Measurements from ENCODE around the gene CHST9.
"Not testable (repeated sequence)": the region's sequence is repeated elsewhere in the genome, so short reads cannot be mapped to it uniquely, and the experiment has no call there.

The CHST9 gene

DNA sequence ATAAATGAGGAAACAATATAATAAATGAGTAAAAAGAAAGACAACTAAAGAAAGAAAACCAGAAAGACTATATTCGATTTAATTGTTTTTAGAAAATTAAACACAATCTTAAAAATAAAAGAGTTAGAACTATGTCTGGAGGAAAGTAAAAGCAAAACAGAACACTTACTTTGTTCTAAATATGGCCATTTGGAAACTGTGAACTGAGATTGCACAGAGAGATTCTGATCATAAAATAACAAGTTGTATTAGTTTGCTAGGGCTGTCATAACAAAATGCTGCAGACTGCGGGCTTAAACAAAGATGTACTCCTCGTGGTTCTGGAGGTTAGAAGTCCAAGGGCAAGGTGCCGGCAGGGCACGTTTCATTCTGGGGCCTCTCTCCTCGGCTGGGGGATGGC lies 191.5 kb downstream of the CHST9 start:
- H3K36me3 ChIP-seq (ENCODE audit: control insufficient read depth, insufficient read depth, low read length), result no peaks in the 10 kb centered on the region
- H3K4me3 ChIP-seq (ENCODE audit: insufficient read depth, low read depth, low read length, poor library complexity, severe bottlenecking), result no peak overlapping the region
- H3K27ac ChIP-seq (ENCODE audit: insufficient read depth, low read length, poor library complexity, severe bottlenecking), result no peak overlapping the region
- no peaks in the 10 kb centered on the region for H3K4me1 ChIP-seq (ENCODE audit: control insufficient read depth, insufficient read depth, low read length, poor library complexity, severe bottlenecking)
- H3K27me3 ChIP-seq (replicated peaks; ENCODE audit: control insufficient read depth, insufficient read depth, low read length, poor library complexity, severe bottlenecking), result no peaks in the 10 kb centered on the region
- DNase-seq, result no peak
- no peaks in the 10 kb centered on the region for H3K9me3 ChIP-seq (ENCODE audit: control insufficient read depth, low read length)

DNA sequence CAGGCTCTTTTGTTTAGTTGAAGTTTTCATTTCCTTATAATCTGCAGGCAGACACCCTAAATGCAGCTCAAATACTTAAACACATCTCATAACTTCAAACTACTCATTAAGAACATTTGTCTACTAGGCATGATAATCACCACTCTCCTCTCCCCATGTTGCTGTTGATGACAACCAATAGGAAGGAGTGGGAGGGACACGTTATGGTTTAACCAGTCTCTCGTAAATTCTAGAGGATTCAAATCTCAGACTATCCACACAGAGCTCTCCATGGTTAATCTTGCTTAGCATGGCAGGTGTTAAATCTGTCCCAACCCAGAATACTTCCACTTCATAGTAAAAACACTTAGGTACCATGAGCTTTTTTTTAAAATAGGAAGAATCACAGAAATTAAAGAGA lies 192.2 kb downstream of the CHST9 start:
- no peaks in the 10 kb centered on the region for H3K36me3 ChIP-seq (ENCODE audit: control insufficient read depth, insufficient read depth, low read length)
- H3K27me3 ChIP-seq (replicated peaks; ENCODE audit: control insufficient read depth, insufficient read depth, low read length, poor library complexity, severe bottlenecking), result no peaks in the 10 kb centered on the region
- no peak overlapping the region for H3K4me3 ChIP-seq (ENCODE audit: insufficient read depth, low read depth, low read length, poor library complexity, severe bottlenecking)
- no peak for DNase-seq
- H3K4me1 ChIP-seq (ENCODE audit: control insufficient read depth, insufficient read depth, low read length, poor library complexity, severe bottlenecking), result no peaks in the 10 kb centered on the region
- no peaks in the 10 kb centered on the region for H3K9me3 ChIP-seq (ENCODE audit: control insufficient read depth, low read length)
- H3K27ac ChIP-seq (ENCODE audit: insufficient read depth, low read length, poor library complexity, severe bottlenecking), result no peak overlapping the region

DNA sequence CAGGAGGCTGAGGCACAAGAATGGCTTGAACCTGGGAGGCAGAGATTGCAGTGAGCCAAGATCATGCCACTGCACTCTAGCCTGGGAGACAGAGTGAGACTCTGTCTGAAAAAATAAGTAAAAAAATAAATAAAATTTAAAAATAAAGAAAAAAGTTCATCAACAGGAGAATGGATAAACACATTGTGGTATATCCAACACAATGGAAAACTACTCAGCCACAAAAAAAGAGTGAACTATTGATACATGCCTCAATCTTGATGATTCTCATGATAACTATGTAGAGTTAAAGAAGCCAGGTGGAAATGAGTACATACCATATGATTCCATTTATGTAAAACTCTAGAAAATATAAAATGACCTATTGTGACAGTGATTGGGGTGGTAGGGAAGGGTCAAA lies 195.3 kb downstream of the CHST9 start:
- Histone ChIP-seq H3K9me3 (ENCODE audit: control insufficient read depth, low read length) (no peaks in the 10 kb centered on the region), H3K27ac (ENCODE audit: insufficient read depth, low read length, poor library complexity, severe bottlenecking) (no peak overlapping the region), H3K4me3 (ENCODE audit: insufficient read depth, low read depth, low read length, poor library complexity, severe bottlenecking) (no peak overlapping the region), H3K27me3 (replicated peaks; ENCODE audit: control insufficient read depth, insufficient read depth, low read length, poor library complexity, severe bottlenecking) (no peaks in the 10 kb centered on the region), H3K36me3 (ENCODE audit: control insufficient read depth, insufficient read depth, low read length) (no peaks in the 10 kb centered on the region), H3K4me1 (ENCODE audit: control insufficient read depth, insufficient read depth, low read length, poor library complexity, severe bottlenecking) (no peaks in the 10 kb centered on the region)
- DNase-seq, result no peak

DNA sequence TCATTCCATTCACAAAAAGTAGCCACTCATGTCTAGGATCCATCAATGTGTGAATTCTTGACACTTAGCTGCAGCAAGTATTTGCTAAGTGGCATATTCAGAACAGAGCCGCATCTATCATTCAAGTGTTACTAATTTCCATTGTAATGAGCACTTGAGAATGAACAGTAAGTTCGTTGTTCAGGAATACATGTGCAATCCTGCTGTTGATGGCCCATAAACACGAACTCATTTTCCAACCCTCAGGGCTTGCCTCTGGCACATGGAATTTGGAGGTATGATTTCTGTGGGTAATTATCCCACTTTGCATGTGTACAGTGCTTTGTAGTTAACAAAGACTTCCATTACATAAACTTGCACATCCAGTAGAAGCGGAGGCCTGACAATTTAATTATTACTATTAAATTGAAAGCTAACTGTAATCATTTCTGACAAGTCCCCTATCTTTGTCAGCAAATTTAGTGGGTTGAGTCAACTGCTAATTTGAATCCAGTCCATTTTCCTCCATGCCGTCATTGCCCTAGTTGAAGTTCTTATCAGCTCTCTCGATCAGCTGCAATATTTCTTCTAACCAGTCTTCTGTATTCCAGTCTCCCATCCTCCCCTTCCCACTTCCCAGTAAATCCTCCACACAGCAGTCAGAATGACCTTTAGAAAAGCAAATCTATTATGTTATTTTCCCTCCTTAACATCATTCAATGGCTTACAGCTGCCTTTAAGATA lies 203.6 kb downstream of the CHST9 start:
- no peaks in the 10 kb centered on the region for H3K4me1 ChIP-seq (ENCODE audit: control insufficient read depth, insufficient read depth, low read length, poor library complexity, severe bottlenecking)
- no peaks in the 10 kb centered on the region for H3K27me3 ChIP-seq (replicated peaks; ENCODE audit: control insufficient read depth, insufficient read depth, low read length, poor library complexity, severe bottlenecking)
- H3K36me3 ChIP-seq (ENCODE audit: control insufficient read depth, insufficient read depth, low read length), result no peaks in the 10 kb centered on the region
- H3K9me3 ChIP-seq (ENCODE audit: control insufficient read depth, low read length), result no peaks in the 10 kb centered on the region
- H3K4me3 ChIP-seq (ENCODE audit: insufficient read depth, low read depth, low read length, poor library complexity, severe bottlenecking), result no peak overlapping the region
- no peak for DNase-seq
- no peak overlapping the region for H3K27ac ChIP-seq (ENCODE audit: insufficient read depth, low read length, poor library complexity, severe bottlenecking)

DNA sequence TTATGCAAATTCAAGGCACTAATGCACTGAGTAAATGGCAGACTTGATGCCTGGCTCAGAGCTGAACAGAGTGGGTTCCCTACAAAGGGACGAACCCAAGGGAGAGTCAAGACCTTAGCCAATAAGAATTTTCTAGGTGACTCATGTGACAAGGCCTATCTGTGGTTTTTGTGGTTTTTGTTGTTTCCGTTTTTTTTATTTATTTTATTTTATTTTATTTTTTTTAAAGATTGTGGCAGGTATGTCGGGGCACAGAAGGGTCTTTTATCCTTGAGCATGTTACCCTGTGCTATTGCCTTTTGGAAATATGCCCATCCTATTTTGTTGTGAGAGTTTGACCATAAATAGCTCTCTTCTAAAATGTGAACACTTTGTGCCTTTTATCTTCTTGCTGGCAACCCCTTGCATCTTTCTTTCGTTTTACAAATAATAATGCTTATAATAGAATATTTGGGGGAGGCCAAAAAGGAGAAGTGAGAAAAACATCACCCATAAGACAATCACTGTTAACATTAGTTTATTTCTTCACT lies 206.2 kb downstream of the CHST9 start:
- DNase-seq, result no peak

DNA sequence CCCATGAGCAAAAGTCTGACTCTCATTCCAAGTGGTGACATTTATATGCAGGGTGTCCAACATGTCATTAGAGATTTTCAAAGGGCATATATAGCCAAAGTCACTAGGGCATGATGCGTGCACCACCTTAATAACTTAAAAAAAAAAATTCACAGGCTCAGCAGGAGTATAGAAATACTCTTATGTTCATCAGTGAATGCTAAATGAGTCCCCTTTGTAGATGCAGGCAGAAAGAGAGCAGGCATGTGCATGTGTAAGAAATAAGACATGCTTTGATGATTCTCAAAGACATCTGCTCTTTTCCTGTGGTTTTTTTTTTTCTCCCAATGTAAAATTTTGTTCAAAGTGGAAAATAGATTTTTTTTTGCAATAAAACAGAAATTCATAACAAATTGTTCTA lies 207.3 kb downstream of the CHST9 start:
- Histone ChIP-seq H3K36me3 (ENCODE audit: control insufficient read depth, insufficient read depth, low read length) (no peaks in the 10 kb centered on the region), H3K27me3 (replicated peaks; ENCODE audit: control insufficient read depth, insufficient read depth, low read length, poor library complexity, severe bottlenecking) (no peaks in the 10 kb centered on the region), H3K9me3 (ENCODE audit: control insufficient read depth, low read length) (no peaks in the 10 kb centered on the region), H3K27ac (ENCODE audit: insufficient read depth, low read length, poor library complexity, severe bottlenecking) (no peak overlapping the region), H3K4me3 (ENCODE audit: insufficient read depth, low read depth, low read length, poor library complexity, severe bottlenecking) (no peak overlapping the region), H3K4me1 (ENCODE audit: control insufficient read depth, insufficient read depth, low read length, poor library complexity, severe bottlenecking) (no peaks in the 10 kb centered on the region)
- DNase-seq, result no peak

More for the DNA sequence above, 206.2 kb downstream of the CHST9 start:
- H3K36me3 ChIP-seq (ENCODE audit: control insufficient read depth, insufficient read depth, low read length), result no peaks in the 10 kb centered on the region
- H3K27me3 ChIP-seq (replicated peaks; ENCODE audit: control insufficient read depth, insufficient read depth, low read length, poor library complexity, severe bottlenecking), result no peaks in the 10 kb centered on the region
- H3K27ac ChIP-seq (ENCODE audit: insufficient read depth, low read length, poor library complexity, severe bottlenecking), result no peak overlapping the region
- H3K9me3 ChIP-seq (ENCODE audit: control insufficient read depth, low read length), result no peaks in the 10 kb centered on the region
- H3K4me1 ChIP-seq (ENCODE audit: control insufficient read depth, insufficient read depth, low read length, poor library complexity, severe bottlenecking), result no peaks in the 10 kb centered on the region
- H3K4me3 ChIP-seq (ENCODE audit: insufficient read depth, low read depth, low read length, poor library complexity, severe bottlenecking), result no peak overlapping the region

DNA sequence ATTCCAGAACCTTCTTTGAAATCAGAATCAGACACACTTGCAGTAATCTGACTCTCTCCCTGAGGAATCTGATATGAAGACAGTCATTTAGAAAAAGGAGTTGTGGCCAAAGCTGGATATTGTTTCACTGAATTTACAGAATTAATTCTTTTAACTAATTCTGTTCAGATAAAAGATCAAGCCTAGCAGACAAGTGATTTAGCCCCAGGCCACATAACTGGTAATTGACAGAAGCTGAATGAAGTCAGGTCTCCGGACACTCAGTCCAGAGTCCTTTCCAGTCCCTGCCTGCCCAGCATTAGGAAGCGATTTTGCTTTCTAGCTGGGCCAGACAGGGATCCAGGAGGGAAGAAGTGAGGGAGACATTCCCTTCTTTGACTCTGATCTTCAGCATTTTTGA lies 208.9 kb downstream of the CHST9 start:
- no peak overlapping the region for H3K4me3 ChIP-seq (ENCODE audit: insufficient read depth, low read depth, low read length, poor library complexity, severe bottlenecking)
- H3K9me3 ChIP-seq (ENCODE audit: control insufficient read depth, low read length), result no peaks in the 10 kb centered on the region
- H3K36me3 ChIP-seq (ENCODE audit: control insufficient read depth, insufficient read depth, low read length), result no peaks in the 10 kb centered on the region
- H3K27me3 ChIP-seq (replicated peaks; ENCODE audit: control insufficient read depth, insufficient read depth, low read length, poor library complexity, severe bottlenecking), result no peaks in the 10 kb centered on the region
- DNase-seq, result no peak
- no peak overlapping the region for H3K27ac ChIP-seq (ENCODE audit: insufficient read depth, low read length, poor library complexity, severe bottlenecking)
- H3K4me1 ChIP-seq (ENCODE audit: control insufficient read depth, insufficient read depth, low read length, poor library complexity, severe bottlenecking), result no peaks in the 10 kb centered on the region

DNA sequence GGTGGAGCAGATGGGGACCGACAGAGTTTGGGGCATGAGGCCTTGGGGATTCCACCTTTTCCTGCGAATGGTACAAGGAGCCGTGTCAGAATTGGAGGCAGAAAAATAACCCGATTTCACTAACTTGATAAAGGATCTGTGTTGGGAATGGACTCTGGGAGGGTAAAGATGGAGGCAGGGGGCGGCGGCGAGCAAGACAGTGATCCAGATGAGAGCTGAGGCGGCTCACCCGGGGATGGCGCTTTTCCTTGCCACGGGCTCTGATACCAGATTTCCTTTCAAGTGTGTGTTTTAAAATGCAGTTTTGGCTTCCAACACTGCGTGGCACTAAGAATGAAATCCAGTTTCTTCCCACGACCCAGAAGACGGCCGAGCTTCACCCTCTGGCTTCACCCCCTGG lies 212.6 kb downstream of the CHST9 start:
- H3K36me3 ChIP-seq (ENCODE audit: control insufficient read depth, insufficient read depth, low read length); H3K4me1 ChIP-seq (ENCODE audit: control insufficient read depth, insufficient read depth, low read length, poor library complexity, severe bottlenecking); DNase-seq; H3K27ac ChIP-seq (ENCODE audit: insufficient read depth, low read length, poor library complexity, severe bottlenecking); H3K9me3 ChIP-seq (ENCODE audit: control insufficient read depth, low read length); H3K4me3 ChIP-seq (ENCODE audit: insufficient read depth, low read depth, low read length, poor library complexity, severe bottlenecking); H3K27me3 ChIP-seq (replicated peaks; ENCODE audit: control insufficient read depth, insufficient read depth, low read length, poor library complexity, severe bottlenecking): not testable (repeated sequence)

DNA sequence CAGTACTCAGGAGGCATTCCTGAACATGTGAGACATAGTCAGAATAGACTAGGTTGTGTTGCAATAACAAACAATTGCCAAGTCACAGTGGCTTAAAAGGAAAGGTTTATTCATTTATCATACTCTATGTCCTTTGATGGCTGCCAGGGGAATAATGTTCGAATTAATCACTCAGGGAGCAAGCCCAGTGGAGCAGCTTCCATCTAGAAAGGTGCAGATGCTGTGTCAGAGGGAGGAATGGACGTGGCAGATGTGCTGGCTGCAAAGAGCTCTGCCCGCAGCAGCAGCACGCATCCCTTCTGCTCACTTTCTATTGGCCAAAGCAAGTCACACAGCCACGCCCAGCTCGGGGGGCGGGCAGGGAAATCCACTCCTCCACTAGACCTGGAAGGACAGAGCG lies 213.7 kb downstream of the CHST9 start:
- DNase-seq, result no peak
- H3K4me3 ChIP-seq (ENCODE audit: insufficient read depth, low read depth, low read length, poor library complexity, severe bottlenecking), result no peak overlapping the region
- no peaks in the 10 kb centered on the region for H3K9me3 ChIP-seq (ENCODE audit: control insufficient read depth, low read length)
- no peaks in the 10 kb centered on the region for H3K27me3 ChIP-seq (replicated peaks; ENCODE audit: control insufficient read depth, insufficient read depth, low read length, poor library complexity, severe bottlenecking)
- no peak overlapping the region for H3K27ac ChIP-seq (ENCODE audit: insufficient read depth, low read length, poor library complexity, severe bottlenecking)
- H3K36me3 ChIP-seq (ENCODE audit: control insufficient read depth, insufficient read depth, low read length), result no peaks in the 10 kb centered on the region
- no peaks in the 10 kb centered on the region for H3K4me1 ChIP-seq (ENCODE audit: control insufficient read depth, insufficient read depth, low read length, poor library complexity, severe bottlenecking)

DNA sequence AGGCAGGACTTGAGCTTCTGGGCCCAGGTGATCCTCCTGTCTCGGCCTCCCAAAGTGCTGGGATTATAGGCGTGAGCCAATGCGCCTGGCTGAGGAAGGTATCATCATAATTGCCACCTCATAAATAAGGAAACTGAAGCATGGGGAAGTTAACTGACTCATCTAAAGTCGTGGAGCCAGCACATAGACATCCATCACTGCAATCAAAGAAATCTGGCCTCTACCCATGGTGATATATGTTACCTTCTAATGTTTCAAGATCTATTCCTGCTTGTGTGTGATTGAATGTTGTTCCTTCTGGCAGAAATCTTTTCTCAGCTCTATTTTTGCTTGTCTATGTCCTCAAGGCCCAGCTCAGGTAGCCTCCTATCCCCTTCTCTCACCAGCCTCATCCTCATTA lies 214.5 kb downstream of the CHST9 start:
- no peak for DNase-seq
- H3K27ac ChIP-seq (ENCODE audit: insufficient read depth, low read length, poor library complexity, severe bottlenecking), result no peak overlapping the region
- no peaks in the 10 kb centered on the region for H3K9me3 ChIP-seq (ENCODE audit: control insufficient read depth, low read length)
- no peak overlapping the region for H3K4me3 ChIP-seq (ENCODE audit: insufficient read depth, low read depth, low read length, poor library complexity, severe bottlenecking)
- no peaks in the 10 kb centered on the region for H3K4me1 ChIP-seq (ENCODE audit: control insufficient read depth, insufficient read depth, low read length, poor library complexity, severe bottlenecking)
- H3K27me3 ChIP-seq (replicated peaks; ENCODE audit: control insufficient read depth, insufficient read depth, low read length, poor library complexity, severe bottlenecking), result no peaks in the 10 kb centered on the region
- no peaks in the 10 kb centered on the region for H3K36me3 ChIP-seq (ENCODE audit: control insufficient read depth, insufficient read depth, low read length)
